Omental fat pad (tissue), 4 donors: Measurements from ENCODE around the gene PRPF18. TPM values are rescaled to one million over a fixed set of nuclear protein-coding genes. Genes with fewer than 3 reads are reported as not detected.

ENCODE experiments used
- ATAC-seq: fragments of 150-250 bp; one replicate; pipeline ENCODE4 v1.9.1; 2016; ENCODE audit warnings: mild to moderate bottlenecking, moderate library complexity; ENCODE audit not compliant: low FRiP score
- DNase-seq: peaks from one replicate; pipeline ENCODE4 v3.0.0-alpha.2; 2019; ENCODE audit warnings: low spot score
- total RNA-seq, 4 donors: library from RNA; depleted of rRNA; stranded (reverse); fragments of >200 nt; gene quantifications; one replicate each; pipeline ENCODE4 v1.1.0, GENCODE V29; 2016
- TF ChIP-seq, protein P1 (sequence below), 3 donors: fragments of 450-650 bp; IDR thresholded peaks; one replicate each; pipeline ENCODE4 v1.5.1; 2016 to 2017; ENCODE audit warnings: antibody characterized with exemption in 3 of 3, mild to moderate bottlenecking in 3 of 3, moderate library complexity in 2 of 3

The PRPF18 gene
- total RNA-seq, 4 donors from 2014 or later: 21.2 to 32.9 (median 25.3) TPM

DNA sequence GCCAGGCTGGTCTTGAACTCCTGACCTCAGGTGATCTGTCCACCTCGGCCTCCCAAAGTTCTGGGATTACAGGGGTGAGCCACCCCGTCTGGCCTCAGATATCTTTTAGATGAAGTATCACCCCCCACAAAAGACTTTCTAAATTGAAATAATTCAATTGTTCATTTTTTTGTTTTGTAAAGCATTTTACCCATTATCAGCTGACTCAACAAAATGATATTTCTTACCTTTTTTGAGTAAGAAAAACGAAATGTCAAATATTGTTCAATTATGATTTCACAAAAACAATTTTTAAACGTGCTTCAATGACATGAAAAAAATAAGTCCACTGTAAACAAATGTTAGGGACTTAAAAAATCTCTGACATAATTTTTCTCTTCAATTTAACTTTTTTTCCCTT is 822 bp upstream of the PRPF18 start:
- ATAC-seq: no peak
- TF ChIP-seq, protein P1, sequence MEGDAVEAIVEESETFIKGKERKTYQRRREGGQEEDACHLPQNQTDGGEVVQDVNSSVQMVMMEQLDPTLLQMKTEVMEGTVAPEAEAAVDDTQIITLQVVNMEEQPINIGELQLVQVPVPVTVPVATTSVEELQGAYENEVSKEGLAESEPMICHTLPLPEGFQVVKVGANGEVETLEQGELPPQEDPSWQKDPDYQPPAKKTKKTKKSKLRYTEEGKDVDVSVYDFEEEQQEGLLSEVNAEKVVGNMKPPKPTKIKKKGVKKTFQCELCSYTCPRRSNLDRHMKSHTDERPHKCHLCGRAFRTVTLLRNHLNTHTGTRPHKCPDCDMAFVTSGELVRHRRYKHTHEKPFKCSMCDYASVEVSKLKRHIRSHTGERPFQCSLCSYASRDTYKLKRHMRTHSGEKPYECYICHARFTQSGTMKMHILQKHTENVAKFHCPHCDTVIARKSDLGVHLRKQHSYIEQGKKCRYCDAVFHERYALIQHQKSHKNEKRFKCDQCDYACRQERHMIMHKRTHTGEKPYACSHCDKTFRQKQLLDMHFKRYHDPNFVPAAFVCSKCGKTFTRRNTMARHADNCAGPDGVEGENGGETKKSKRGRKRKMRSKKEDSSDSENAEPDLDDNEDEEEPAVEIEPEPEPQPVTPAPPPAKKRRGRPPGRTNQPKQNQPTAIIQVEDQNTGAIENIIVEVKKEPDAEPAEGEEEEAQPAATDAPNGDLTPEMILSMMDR (IDR thresholded peaks at IDR 0.05): no peak
- DNase-seq: no peak

DNA sequence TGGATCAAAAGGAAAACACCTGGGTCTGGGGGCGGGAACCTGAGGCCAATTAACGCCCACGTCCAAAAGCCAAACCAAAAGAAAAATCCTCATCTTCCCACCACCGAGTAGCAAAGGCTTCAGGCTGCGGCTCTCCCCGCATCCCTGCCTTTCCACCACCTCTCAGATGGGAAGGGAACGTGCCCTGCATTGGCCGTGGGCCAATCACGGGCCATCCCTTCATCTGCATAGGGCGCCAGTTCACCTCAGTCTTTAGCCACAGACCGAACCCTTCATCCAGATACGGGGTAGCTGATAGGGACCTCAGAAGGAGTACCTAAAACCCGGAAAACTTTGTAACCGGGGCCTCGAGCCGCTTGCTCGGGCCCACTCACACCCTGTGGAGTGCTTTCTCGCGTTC is 626 bp downstream of the PRPF18 start:
- DNase-seq: no peak
- no peak for ATAC-seq
- TF ChIP-seq, protein P1 (IDR thresholded peaks at IDR 0.05): no peak

DNA sequence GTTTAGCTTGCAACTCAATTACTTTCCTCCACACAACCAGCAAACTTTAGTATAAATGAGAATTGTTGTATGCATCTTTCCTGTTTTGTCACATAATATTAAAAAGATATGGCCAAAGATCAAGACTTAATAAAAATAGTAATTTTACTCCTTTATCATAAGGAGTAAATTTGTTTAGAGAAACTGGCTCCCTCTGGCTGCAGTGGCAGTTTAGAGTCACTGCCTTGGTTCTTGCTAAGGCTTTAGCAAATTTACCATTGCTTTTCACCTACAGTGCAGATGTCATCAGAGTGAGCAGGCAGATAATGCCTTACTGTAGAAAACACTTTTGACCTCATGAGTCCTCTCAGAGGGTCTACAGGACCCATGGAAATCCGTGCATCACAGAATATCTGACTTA is 2.6 kb downstream of the PRPF18 start:
- DNase-seq: no peak
- TF ChIP-seq, protein P1 (IDR thresholded peaks at IDR 0.05): no peak

DNA sequence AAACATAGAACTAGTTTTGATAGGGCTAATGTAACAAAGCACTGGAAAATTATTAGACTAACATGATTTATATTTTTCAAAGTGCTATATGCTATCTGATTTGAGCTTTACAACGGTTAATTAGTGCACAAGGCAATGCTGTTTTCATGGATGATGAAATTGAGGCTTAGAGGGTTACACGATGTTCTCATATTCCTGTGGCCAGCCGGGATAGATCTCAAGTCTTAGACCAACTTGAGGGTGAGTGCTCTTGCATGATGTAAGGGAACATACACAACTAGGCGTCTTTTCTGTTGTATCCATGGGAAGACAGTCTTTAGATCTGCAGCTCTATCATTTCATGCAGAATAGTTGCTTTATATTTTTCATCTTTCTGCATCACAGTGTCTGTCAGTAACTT is 4.1 kb downstream of the PRPF18 start:
- TF ChIP-seq, protein P1 (IDR thresholded peaks at IDR 0.05): no peak

More for the DNA sequence above, 2.6 kb downstream of the PRPF18 start:
- ATAC-seq: no peak

DNA sequence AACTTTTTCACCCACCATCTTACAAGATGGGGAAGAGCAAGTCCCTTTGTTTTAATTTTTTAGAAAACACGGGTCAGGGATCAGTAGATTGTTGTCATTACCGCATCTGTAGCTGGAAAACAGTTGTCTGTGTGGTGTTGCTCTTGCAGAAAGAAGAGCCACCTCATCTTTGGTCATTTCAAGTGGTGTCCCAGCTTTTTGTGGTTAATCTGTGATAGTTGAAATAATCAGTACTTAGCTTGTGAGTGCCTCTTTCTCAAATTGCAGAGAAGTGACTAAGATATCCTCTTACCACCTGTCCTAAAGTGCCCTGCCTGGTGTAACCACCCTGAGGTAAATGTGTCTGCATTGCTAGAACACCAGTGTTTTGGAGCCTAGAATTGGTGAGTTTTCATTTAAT is 5.5 kb downstream of the PRPF18 start:
- ATAC-seq (no peak), DNase-seq (no peak)
- TF ChIP-seq, protein P1 (IDR thresholded peaks at IDR 0.05): no peak

More for the DNA sequence above, 4.1 kb downstream of the PRPF18 start:
- no peak for ATAC-seq
- DNase-seq: no peak

DNA sequence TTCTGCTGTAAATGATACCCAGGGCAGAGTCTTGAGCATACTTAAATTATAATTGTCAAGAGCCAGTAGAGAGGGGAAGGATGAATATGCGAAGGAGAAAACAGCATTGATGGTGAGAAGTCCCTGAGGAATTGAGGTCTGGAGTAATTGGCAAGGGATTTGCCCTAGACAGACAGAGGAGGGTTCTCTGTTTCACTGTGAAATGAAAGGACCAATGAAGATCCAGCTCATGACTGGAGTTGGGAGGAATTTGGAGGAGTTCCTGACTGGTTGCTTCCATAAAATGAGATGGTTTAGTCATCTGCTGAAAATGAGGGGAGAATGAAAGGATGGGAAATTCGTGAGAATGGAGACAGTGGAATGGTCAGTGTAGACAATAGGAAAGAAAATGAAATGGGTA is 6.8 kb downstream of the PRPF18 start:
- DNase-seq (no peak), ATAC-seq (no peak)
- TF ChIP-seq, protein P1 (IDR thresholded peaks at IDR 0.05): no peak

DNA sequence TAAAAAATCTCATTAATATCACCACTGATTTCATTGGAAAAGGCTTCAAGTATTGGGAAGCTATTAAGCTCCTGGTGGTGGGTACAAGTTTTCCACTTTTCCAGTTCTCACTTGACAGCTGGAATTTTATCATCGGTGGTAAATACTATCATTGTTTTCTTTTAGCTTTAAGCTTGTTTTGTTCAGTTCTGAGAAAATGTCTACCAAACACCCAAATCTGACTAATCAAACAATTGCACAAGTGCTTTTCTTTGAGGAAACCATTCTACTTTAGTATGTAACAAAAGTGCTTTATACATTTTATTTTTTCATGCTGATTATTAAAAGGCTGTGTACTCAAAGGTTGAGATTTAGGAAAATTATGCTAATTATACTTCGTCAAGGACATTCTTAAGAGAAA is 7.9 kb downstream of the PRPF18 start:
- DNase-seq (no peak), ATAC-seq (no peak)
- TF ChIP-seq, protein P1 (IDR thresholded peaks at IDR 0.05): no peak
